Skeletal muscle satellite cell (primary cell): Measurements from ENCODE around the gene RIMBP2.

ENCODE experiments used
- H3K27me3 ChIP-seq: 2 replicates; pipeline ENCODE4 v1.7.0; 2013; ENCODE audit warnings: low read length; ENCODE audit not compliant: control insufficient read depth, insufficient read depth
- H3K36me3 ChIP-seq: 2 replicates; pipeline ENCODE4 v1.7.0; 2013; ENCODE audit warnings: mild to moderate bottlenecking, control low read depth, low read length; ENCODE audit not compliant: insufficient read depth
- H3K4me1 ChIP-seq: 2 replicates; pipeline ENCODE4 v1.7.0; 2013; ENCODE audit warnings: low read length; ENCODE audit not compliant: control insufficient read depth, insufficient read depth
- H3K4me2 ChIP-seq: 2 replicates; pipeline ENCODE4 v1.7.0; 2013; ENCODE audit warnings: mild to moderate bottlenecking, low read length
- H3K4me3 ChIP-seq: 2 replicates; pipeline ENCODE4 v1.7.0; 2013; ENCODE audit warnings: low read length
- H3K9ac ChIP-seq: 2 replicates; pipeline ENCODE4 v1.7.0; 2013; ENCODE audit warnings: mild to moderate bottlenecking, low read depth, low read length, moderate library complexity
- H3K9me3 ChIP-seq: replicated peaks from 2 replicates; pipeline ENCODE4 v1.7.0; 2013; ENCODE audit warnings: mild to moderate bottlenecking, control low read depth, low read length

The RIMBP2 gene

GRCh38 chr12:130710733-130711080 lies 5.4 kb downstream of the RIMBP2 start:
- no peaks in the 10 kb centered on the region for H3K9me3 ChIP-seq
- H3K27me3 ChIP-seq, result peaks cover 2% of the 10 kb centered on the region
- H3K9ac ChIP-seq, result no peak overlapping the region
- H3K4me3 ChIP-seq, result no peak overlapping the region
- no peak overlapping the region for H3K4me2 ChIP-seq
- no peaks in the 10 kb centered on the region for H3K36me3 ChIP-seq
- no peaks in the 10 kb centered on the region for H3K4me1 ChIP-seq

GRCh38 chr12:130709971-130710732 lies 5.9 kb downstream of the RIMBP2 start:
- no peaks in the 10 kb centered on the region for H3K4me1 ChIP-seq
- H3K4me3 ChIP-seq, result no peak overlapping the region
- no peak overlapping the region for H3K4me2 ChIP-seq
- H3K27me3 ChIP-seq, result no peaks in the 10 kb centered on the region
- no peaks in the 10 kb centered on the region for H3K36me3 ChIP-seq
- H3K9me3 ChIP-seq, result no peaks in the 10 kb centered on the region
- H3K9ac ChIP-seq, result no peak overlapping the region

GRCh38 chr12:130709151-130709970 lies 6.7 kb downstream of the RIMBP2 start:
- Histone ChIP-seq H3K9me3 (peaks cover 3% of the 10 kb centered on the region), H3K27me3 (no peaks in the 10 kb centered on the region), H3K9ac (no peak overlapping the region), H3K4me1 (no peaks in the 10 kb centered on the region), H3K4me3 (no peak overlapping the region), H3K36me3 (no peaks in the 10 kb centered on the region), H3K4me2 (no peak overlapping the region)

GRCh38 chr12:130708648-130709047 lies 7.5 kb downstream of the RIMBP2 start:
- no peak overlapping the region for H3K4me3 ChIP-seq
- no peak overlapping the region for H3K9ac ChIP-seq
- H3K27me3 ChIP-seq, result no peaks in the 10 kb centered on the region
- H3K36me3 ChIP-seq, result no peaks in the 10 kb centered on the region
- no peaks in the 10 kb centered on the region for H3K4me1 ChIP-seq
- H3K9me3 ChIP-seq, result peaks cover 3% of the 10 kb centered on the region
- H3K4me2 ChIP-seq, result no peak overlapping the region

- no peak overlapping the region for H3K9ac ChIP-seq
- no peak overlapping the region for H3K4me3 ChIP-seq
- no peaks in the 10 kb centered on the region for H3K36me3 ChIP-seq
- peaks cover 3% of the 10 kb centered on the region for H3K9me3 ChIP-seq
- H3K4me2 ChIP-seq, result no peak overlapping the region
- no peaks in the 10 kb centered on the region for H3K27me3 ChIP-seq
- H3K4me1 ChIP-seq, result no peaks in the 10 kb centered on the region
Measured at GRCh38 chr12:130707571-130707891, 8.6 kb downstream of the RIMBP2 start.

- H3K4me2 ChIP-seq, result no peak overlapping the region
- H3K9me3 ChIP-seq, result peaks cover 3% of the 10 kb centered on the region
- no peaks in the 10 kb centered on the region for H3K36me3 ChIP-seq
- H3K27me3 ChIP-seq, result no peaks in the 10 kb centered on the region
- H3K9ac ChIP-seq, result no peak overlapping the region
- no peak overlapping the region for H3K4me3 ChIP-seq
- no peaks in the 10 kb centered on the region for H3K4me1 ChIP-seq
Measured at GRCh38 chr12:130706885-130707570, 9.1 kb downstream of the RIMBP2 start.

- H3K9me3 ChIP-seq, result peaks cover 3% of the 10 kb centered on the region
- no peaks in the 10 kb centered on the region for H3K36me3 ChIP-seq
- H3K4me1 ChIP-seq, result no peaks in the 10 kb centered on the region
- no peak overlapping the region for H3K4me2 ChIP-seq
- H3K27me3 ChIP-seq, result no peaks in the 10 kb centered on the region
- H3K9ac ChIP-seq, result no peak overlapping the region
- H3K4me3 ChIP-seq, result no peak overlapping the region
Measured at GRCh38 chr12:130706311-130706710, 9.8 kb downstream of the RIMBP2 start.

GRCh38 chr12:130705178-130705822 lies 10.8 kb downstream of the RIMBP2 start:
- Histone ChIP-seq H3K4me3 (no peak overlapping the region), H3K36me3 (no peaks in the 10 kb centered on the region), H3K4me2 (no peak overlapping the region), H3K4me1 (no peaks in the 10 kb centered on the region), H3K9me3 (peaks cover 3% of the 10 kb centered on the region), H3K9ac (no peak overlapping the region), H3K27me3 (no peaks in the 10 kb centered on the region)

GRCh38 chr12:130704606-130705005 lies 11.5 kb downstream of the RIMBP2 start:
- no peaks in the 10 kb centered on the region for H3K36me3 ChIP-seq
- H3K4me1 ChIP-seq, result no peaks in the 10 kb centered on the region
- H3K4me3 ChIP-seq, result no peak overlapping the region
- peaks cover 6% of the 10 kb centered on the region for H3K9me3 ChIP-seq
- H3K9ac ChIP-seq, result no peak overlapping the region
- H3K4me2 ChIP-seq, result no peak overlapping the region
- H3K27me3 ChIP-seq, result no peaks in the 10 kb centered on the region

GRCh38 chr12:130703733-130704375 lies 12.2 kb downstream of the RIMBP2 start:
- Histone ChIP-seq H3K4me2 (no peak overlapping the region), H3K4me1 (no peaks in the 10 kb centered on the region), H3K9ac (no peak overlapping the region), H3K9me3 (peaks cover 6% of the 10 kb centered on the region), H3K4me3 (no peak overlapping the region), H3K36me3 (no peaks in the 10 kb centered on the region), H3K27me3 (no peaks in the 10 kb centered on the region)
